Measurements from ENCODE around the gene SLC19A1. TPM values are rescaled to one million over a fixed set of nuclear protein-coding genes. Genes with fewer than 3 reads are reported as not detected.

Gene SLC19A1
- total and polyA plus RNA-seq, 4 donors: 8.4 to 28.0 (median 13.0) TPM

DNA sequence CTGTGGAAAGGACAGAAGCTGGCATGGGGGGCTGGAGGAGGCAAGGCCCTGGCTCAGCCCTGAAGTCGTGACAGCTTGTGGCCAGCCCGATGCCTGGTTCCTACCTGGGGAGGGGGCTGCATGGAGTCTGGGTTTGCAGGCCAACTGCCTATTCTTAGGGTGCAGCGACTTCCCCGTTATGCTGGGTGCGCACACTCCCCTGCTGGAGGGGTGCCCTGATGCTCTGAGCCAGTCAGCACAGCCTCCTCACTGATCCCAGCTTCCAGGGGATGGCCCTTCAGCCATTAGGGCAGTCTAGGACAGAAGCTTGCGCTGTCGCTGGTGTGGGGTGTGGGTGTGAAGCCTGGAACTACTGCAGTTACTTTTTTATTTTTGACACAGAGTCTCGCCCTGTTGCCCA, 30.0 kb upstream of the SLC19A1 start:
- WGBS: 95% methylated on average over 8 of the region's 8 CpGs
- H3K9ac ChIP-seq (ENCODE audit: low read depth in 1 of 2, low read length in 2 of 2): no peak overlapping the region
- DNase-seq (ENCODE audit: low spot score): no peak
- no peaks in the 10 kb centered on the region for H3K4me1 ChIP-seq (ENCODE audit: control insufficient read depth in 4 of 4, insufficient read depth in 4 of 4, low read length in 3 of 4)
- TF ChIP-seq TAF1 (conservative IDR thresholded peaks at IDR 0.05) (no peak), RAD21 (IDR thresholded peaks at IDR 0.05) (no peak), NR2F2 (IDR thresholded peaks at IDR 0.05) (no peak), FOXA1 (IDR thresholded peaks at IDR 0.05) (no peak), HNF4G (IDR thresholded peaks at IDR 0.05) (no peak), JUND (IDR thresholded peaks at IDR 0.05) (no peak), FOXA2 (IDR thresholded peaks at IDR 0.05) (no peak)
- TF ChIP-seq, protein P1, sequence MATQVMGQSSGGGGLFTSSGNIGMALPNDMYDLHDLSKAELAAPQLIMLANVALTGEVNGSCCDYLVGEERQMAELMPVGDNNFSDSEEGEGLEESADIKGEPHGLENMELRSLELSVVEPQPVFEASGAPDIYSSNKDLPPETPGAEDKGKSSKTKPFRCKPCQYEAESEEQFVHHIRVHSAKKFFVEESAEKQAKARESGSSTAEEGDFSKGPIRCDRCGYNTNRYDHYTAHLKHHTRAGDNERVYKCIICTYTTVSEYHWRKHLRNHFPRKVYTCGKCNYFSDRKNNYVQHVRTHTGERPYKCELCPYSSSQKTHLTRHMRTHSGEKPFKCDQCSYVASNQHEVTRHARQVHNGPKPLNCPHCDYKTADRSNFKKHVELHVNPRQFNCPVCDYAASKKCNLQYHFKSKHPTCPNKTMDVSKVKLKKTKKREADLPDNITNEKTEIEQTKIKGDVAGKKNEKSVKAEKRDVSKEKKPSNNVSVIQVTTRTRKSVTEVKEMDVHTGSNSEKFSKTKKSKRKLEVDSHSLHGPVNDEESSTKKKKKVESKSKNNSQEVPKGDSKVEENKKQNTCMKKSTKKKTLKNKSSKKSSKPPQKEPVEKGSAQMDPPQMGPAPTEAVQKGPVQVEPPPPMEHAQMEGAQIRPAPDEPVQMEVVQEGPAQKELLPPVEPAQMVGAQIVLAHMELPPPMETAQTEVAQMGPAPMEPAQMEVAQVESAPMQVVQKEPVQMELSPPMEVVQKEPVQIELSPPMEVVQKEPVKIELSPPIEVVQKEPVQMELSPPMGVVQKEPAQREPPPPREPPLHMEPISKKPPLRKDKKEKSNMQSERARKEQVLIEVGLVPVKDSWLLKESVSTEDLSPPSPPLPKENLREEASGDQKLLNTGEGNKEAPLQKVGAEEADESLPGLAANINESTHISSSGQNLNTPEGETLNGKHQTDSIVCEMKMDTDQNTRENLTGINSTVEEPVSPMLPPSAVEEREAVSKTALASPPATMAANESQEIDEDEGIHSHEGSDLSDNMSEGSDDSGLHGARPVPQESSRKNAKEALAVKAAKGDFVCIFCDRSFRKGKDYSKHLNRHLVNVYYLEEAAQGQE (IDR thresholded peaks at IDR 0.05): no peak
- TF ChIP-seq, protein P2, sequence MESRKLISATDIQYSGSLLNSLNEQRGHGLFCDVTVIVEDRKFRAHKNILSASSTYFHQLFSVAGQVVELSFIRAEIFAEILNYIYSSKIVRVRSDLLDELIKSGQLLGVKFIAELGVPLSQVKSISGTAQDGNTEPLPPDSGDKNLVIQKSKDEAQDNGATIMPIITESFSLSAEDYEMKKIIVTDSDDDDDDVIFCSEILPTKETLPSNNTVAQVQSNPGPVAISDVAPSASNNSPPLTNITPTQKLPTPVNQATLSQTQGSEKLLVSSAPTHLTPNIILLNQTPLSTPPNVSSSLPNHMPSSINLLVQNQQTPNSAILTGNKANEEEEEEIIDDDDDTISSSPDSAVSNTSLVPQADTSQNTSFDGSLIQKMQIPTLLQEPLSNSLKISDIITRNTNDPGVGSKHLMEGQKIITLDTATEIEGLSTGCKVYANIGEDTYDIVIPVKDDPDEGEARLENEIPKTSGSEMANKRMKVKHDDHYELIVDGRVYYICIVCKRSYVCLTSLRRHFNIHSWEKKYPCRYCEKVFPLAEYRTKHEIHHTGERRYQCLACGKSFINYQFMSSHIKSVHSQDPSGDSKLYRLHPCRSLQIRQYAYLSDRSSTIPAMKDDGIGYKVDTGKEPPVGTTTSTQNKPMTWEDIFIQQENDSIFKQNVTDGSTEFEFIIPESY (IDR thresholded peaks at IDR 0.05): no peak
- TF ChIP-seq, protein P3, sequence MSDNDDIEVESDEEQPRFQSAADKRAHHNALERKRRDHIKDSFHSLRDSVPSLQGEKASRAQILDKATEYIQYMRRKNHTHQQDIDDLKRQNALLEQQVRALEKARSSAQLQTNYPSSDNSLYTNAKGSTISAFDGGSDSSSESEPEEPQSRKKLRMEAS (IDR thresholded peaks at IDR 0.05): no peak
- TF ChIP-seq, protein P4, sequence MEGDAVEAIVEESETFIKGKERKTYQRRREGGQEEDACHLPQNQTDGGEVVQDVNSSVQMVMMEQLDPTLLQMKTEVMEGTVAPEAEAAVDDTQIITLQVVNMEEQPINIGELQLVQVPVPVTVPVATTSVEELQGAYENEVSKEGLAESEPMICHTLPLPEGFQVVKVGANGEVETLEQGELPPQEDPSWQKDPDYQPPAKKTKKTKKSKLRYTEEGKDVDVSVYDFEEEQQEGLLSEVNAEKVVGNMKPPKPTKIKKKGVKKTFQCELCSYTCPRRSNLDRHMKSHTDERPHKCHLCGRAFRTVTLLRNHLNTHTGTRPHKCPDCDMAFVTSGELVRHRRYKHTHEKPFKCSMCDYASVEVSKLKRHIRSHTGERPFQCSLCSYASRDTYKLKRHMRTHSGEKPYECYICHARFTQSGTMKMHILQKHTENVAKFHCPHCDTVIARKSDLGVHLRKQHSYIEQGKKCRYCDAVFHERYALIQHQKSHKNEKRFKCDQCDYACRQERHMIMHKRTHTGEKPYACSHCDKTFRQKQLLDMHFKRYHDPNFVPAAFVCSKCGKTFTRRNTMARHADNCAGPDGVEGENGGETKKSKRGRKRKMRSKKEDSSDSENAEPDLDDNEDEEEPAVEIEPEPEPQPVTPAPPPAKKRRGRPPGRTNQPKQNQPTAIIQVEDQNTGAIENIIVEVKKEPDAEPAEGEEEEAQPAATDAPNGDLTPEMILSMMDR (IDR thresholded peaks at IDR 0.05; ENCODE audit: low read depth, low read length, missing input control): no peak
- TF ChIP-seq, protein P5, sequence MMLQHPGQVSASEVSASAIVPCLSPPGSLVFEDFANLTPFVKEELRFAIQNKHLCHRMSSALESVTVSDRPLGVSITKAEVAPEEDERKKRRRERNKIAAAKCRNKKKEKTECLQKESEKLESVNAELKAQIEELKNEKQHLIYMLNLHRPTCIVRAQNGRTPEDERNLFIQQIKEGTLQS (IDR thresholded peaks at IDR 0.05): no peak
- no peaks in the 10 kb centered on the region for H3K27me3 ChIP-seq (ENCODE audit: control insufficient read depth in 4 of 4, insufficient read depth in 4 of 4, low read length in 3 of 4)
- no peaks in the 10 kb centered on the region for H3K9me3 ChIP-seq (ENCODE audit: control insufficient read depth in 4 of 4, low read length in 3 of 4)
- H3K36me3 ChIP-seq (ENCODE audit: control insufficient read depth in 4 of 4, insufficient read depth in 3 of 4, low read depth in 1 of 4, low read length in 3 of 4): no peaks in the 10 kb centered on the region
- no peak overlapping the region for H3K27ac ChIP-seq (ENCODE audit: low read depth in 1 of 2, low read length in 2 of 2)
- no peak overlapping the region for H3K4me3 ChIP-seq (ENCODE audit: low read depth in 1 of 3, low read length in 3 of 3)

DNA sequence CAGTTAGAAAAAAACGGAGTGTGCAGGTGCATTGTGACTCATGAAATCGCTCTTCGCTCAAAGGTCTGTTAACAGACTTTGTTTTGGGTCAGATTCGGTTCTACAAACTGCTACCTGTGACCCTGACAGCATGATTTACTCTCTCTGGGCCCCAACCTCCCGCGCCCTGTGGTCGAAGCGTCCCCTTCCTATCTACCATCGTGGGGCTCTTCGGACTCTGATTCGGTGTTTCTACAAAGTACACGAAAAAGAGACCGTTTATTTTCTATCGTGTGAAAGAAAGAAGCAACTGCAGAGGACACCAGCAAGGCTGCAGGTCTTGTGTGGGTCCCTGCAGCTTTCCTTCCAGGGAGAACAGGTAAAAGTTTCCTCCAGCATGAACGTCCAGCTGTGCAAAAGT, 29.4 kb upstream of the SLC19A1 start:
- no peaks in the 10 kb centered on the region for H3K27me3 ChIP-seq (ENCODE audit: control insufficient read depth in 4 of 4, insufficient read depth in 4 of 4, low read length in 3 of 4)
- no peak for DNase-seq (ENCODE audit: low spot score)
- H3K27ac ChIP-seq (ENCODE audit: low read depth in 1 of 2, low read length in 2 of 2): no peak overlapping the region
- no peaks in the 10 kb centered on the region for H3K4me1 ChIP-seq (ENCODE audit: control insufficient read depth in 4 of 4, insufficient read depth in 4 of 4, low read length in 3 of 4)
- 70% methylated on average over 15 of the region's 15 CpGs for WGBS
- no peaks in the 10 kb centered on the region for H3K36me3 ChIP-seq (ENCODE audit: control insufficient read depth in 4 of 4, insufficient read depth in 3 of 4, low read depth in 1 of 4, low read length in 3 of 4)
- no peak overlapping the region for H3K9ac ChIP-seq (ENCODE audit: low read depth in 1 of 2, low read length in 2 of 2)
- no peaks in the 10 kb centered on the region for H3K9me3 ChIP-seq (ENCODE audit: control insufficient read depth in 4 of 4, low read length in 3 of 4)
- no peak overlapping the region for H3K4me3 ChIP-seq (ENCODE audit: low read depth in 1 of 3, low read length in 3 of 3)
- TF ChIP-seq, protein P2 (IDR thresholded peaks at IDR 0.05): no peak
- TF ChIP-seq FOXA2 (IDR thresholded peaks at IDR 0.05): no peak
- TF ChIP-seq, protein P1 (IDR thresholded peaks at IDR 0.05): no peak
- TF ChIP-seq, protein P5 (IDR thresholded peaks at IDR 0.05): no peak
- TF ChIP-seq YY1 (IDR thresholded peaks at IDR 0.05): no peak
- no peak for TF ChIP-seq RAD21 (IDR thresholded peaks at IDR 0.05)
- no peak for TF ChIP-seq JUND (IDR thresholded peaks at IDR 0.05)
- TF ChIP-seq TAF1 (conservative IDR thresholded peaks at IDR 0.05): no peak
- TF ChIP-seq, protein P4 (IDR thresholded peaks at IDR 0.05; ENCODE audit: low read depth, low read length, missing input control): no peak
- no peak for TF ChIP-seq HNF4G (IDR thresholded peaks at IDR 0.05)
- TF ChIP-seq RXRA (IDR thresholded peaks at IDR 0.05): no peak
